Fibroblast of lung (primary cell): ENCODE measurements around the gene ABCC6.

Experiments
- CTCF ChIP-seq, 2 donors: IDR thresholded peaks in 1 of 2; conservative IDR thresholded peaks in 1 of 2; 1 replicate in 1 of 2; 2 replicates in 1 of 2; pipeline ENCODE4 v1.5.1; 2011 to 2012; ENCODE audit warnings: low read length in 2 of 2, control low read depth in 1 of 2, inconsistent platforms in 1 of 2, low read depth in 1 of 2, mild to moderate bottlenecking in 1 of 2
- EZH2 ChIP-seq: IDR thresholded peaks from 2 replicates; pipeline ENCODE4 v1.5.1; 2012; ENCODE audit warnings: low read length, control low read depth, mild to moderate bottlenecking; ENCODE audit errors: missing control alignments

DNA sequence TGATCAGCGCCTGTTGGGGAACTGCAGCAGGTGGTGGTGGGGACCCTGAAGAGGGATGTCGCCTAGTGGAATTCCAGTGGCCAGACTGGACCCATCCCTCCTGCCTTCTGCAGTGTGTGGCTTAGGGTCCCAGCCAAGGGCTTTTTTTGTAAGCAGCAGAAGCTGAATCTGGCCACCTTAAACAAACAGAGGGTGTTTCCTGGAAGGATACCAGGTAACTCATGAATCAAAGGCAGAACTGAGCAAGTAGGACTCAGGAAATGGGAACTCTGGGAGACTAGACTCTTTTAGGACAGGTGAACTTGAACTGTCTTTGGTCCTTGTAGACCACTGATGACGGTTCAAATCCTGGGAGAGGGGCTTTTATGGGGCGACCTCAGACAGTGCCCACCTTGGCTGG lies 124.0 kb downstream of the ABCC6 start:
- TF ChIP-seq CTCF (conservative IDR thresholded peaks at IDR 0.05 in 1 of 2, IDR thresholded peaks at IDR 0.05 in 1 of 2; ENCODE audit: low read depth in 1 of 2, low read length in 2 of 2) (no peak), EZH2 (no peak)
